ENCODE measurements around the gene ARHGEF12. TPM values are rescaled to one million over a fixed set of nuclear protein-coding genes. Genes with fewer than 3 reads are reported as not detected.

The ARHGEF12 gene
- total RNA-seq, 2 donors from 2014 or later, result 113 to 132 TPM

DNA sequence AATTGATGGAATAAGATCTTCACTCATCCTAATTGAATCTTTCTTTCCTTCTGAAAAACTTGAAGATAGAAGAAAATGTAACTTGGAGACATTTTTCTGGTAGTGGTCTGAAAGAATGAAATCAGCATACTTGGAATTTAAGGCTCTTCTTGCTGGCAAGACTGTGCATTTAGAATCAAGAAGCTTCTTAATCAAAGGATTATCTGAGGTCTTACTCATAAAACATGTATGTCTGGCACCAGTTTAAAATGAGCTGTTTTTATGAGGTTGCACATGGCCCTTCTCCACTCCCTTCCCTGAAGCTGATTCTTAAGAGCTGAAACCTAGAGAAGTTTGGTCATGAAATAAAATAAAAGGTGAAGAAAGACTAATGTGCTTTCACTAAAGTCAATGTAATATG lies 77.3 kb downstream of the ARHGEF12 start:
- ATAC-seq (ENCODE audit: insufficient number of reproducible peaks, low FRiP score, low read depth), result no peak
- Histone ChIP-seq H3K4me3 (no peak overlapping the region), H3K27ac (no peak overlapping the region), H3K36me3 (no peaks in the 10 kb centered on the region), H3K27me3 (replicated peaks; ENCODE audit: insufficient read depth) (no peaks in the 10 kb centered on the region), H3K4me1 (ENCODE audit: control insufficient read depth in 1 of 2, low read depth in 2 of 2) (peaks cover 7 to 8% of the 10 kb centered on the region in 2 donors), H3K9me3 (no peaks in the 10 kb centered on the region)
- TF ChIP-seq, protein P1, sequence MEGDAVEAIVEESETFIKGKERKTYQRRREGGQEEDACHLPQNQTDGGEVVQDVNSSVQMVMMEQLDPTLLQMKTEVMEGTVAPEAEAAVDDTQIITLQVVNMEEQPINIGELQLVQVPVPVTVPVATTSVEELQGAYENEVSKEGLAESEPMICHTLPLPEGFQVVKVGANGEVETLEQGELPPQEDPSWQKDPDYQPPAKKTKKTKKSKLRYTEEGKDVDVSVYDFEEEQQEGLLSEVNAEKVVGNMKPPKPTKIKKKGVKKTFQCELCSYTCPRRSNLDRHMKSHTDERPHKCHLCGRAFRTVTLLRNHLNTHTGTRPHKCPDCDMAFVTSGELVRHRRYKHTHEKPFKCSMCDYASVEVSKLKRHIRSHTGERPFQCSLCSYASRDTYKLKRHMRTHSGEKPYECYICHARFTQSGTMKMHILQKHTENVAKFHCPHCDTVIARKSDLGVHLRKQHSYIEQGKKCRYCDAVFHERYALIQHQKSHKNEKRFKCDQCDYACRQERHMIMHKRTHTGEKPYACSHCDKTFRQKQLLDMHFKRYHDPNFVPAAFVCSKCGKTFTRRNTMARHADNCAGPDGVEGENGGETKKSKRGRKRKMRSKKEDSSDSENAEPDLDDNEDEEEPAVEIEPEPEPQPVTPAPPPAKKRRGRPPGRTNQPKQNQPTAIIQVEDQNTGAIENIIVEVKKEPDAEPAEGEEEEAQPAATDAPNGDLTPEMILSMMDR (IDR thresholded peaks at IDR 0.05), result no peak
- DNase-seq (ENCODE audit: low spot score), result no peak

DNA sequence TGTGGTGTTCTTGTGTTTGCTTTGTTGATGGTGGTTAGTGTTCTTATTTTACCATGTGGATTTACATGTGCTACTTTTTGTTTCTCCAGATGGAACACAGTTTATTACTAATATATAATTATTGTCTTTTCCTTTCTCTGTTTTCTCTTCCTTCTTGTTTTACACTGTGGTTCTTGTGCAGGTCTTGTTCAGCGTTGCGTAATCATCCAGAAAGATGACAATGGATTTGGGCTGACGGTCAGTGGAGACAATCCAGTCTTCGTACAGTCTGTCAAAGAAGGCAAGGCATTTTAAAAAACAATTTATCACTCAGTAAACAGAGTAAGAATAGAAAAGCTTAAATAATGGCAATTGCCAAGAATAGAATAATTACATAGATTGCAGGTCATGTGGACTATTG lies 84.4 kb downstream of the ARHGEF12 start:
- TF ChIP-seq, protein P1 (IDR thresholded peaks at IDR 0.05), result no peak
- no peaks in the 10 kb centered on the region for H3K36me3 ChIP-seq
- no peaks in the 10 kb centered on the region for H3K27me3 ChIP-seq (replicated peaks; ENCODE audit: insufficient read depth)
- no peaks in the 10 kb centered on the region for H3K4me1 ChIP-seq (ENCODE audit: control insufficient read depth in 1 of 2, low read depth in 2 of 2)
- DNase-seq (ENCODE audit: low spot score) (no peak), ATAC-seq (ENCODE audit: insufficient number of reproducible peaks, low FRiP score, low read depth) (no peak)
- no peak overlapping the region for H3K27ac ChIP-seq
- no peaks in the 10 kb centered on the region for H3K9me3 ChIP-seq
- no peak overlapping the region for H3K4me3 ChIP-seq

DNA sequence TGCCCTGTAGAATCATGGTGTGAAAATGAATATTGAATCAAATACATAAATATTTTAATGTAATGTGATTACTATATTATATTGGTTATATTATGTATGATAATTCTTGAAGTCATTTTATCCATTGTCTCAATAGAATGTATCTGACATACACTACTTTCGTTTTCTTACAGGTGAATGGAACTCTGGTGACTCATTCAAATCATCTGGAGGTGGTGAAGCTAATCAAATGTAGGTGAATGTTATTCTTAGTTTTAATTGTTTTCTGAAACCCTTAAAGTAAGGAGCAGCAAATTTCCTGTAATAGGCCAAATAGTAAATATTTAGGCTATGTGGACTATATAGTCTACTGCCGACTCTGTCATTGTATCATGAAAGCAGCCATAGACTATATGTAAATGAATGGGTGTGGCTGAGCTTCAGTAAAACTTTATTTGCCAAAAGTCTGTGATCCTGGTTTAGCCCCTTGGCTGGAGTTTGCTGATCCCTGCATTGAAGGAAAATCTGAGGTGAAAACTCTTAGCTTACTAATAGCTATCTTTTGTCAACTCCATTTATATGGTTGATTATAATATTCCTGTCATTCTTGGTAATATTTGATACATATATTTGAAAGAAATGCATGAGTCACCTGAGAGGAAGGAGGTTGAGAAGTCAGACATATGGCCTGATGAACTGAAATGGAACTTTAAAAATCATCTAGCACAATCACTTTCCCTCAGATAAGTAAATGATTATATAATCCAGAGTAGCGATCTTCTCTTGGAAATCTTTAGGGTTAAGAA lies 88.2 kb downstream of the ARHGEF12 start:
- DNase-seq (ENCODE audit: low spot score), result no peak
- H3K4me1 ChIP-seq (ENCODE audit: control insufficient read depth in 1 of 2, low read depth in 2 of 2), result no peaks in the 10 kb centered on the region
- no peak for ATAC-seq (ENCODE audit: insufficient number of reproducible peaks, low FRiP score, low read depth)
- H3K27ac ChIP-seq, result no peak overlapping the region
- TF ChIP-seq, protein P1 (IDR thresholded peaks at IDR 0.05), result no peak
- H3K27me3 ChIP-seq (replicated peaks; ENCODE audit: insufficient read depth), result no peaks in the 10 kb centered on the region
- no peak overlapping the region for H3K4me3 ChIP-seq
- H3K9me3 ChIP-seq, result no peaks in the 10 kb centered on the region
- H3K36me3 ChIP-seq, result no peaks in the 10 kb centered on the region

DNA sequence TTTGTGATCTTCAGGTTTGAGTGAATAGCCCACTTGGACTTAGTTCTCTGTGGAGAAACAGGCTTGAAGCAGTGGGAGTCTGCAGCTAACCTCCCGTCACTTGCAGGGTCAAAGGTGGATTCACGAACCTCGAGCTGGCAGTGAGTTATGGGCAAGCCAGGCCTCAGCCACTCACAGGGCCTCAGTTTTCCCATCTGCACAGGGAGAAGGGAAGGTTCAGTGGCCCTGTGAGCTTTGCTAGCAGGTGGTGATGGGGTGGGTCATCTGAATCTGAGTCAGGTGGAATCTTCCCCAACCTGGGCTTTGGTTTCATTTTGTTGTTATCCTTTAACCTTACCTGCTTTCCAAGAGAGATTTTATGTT lies 88.7 kb downstream of the ARHGEF12 start:
- TF ChIP-seq, protein P1 (IDR thresholded peaks at IDR 0.05), result no peak
- H3K36me3 ChIP-seq, result no peaks in the 10 kb centered on the region

DNA sequence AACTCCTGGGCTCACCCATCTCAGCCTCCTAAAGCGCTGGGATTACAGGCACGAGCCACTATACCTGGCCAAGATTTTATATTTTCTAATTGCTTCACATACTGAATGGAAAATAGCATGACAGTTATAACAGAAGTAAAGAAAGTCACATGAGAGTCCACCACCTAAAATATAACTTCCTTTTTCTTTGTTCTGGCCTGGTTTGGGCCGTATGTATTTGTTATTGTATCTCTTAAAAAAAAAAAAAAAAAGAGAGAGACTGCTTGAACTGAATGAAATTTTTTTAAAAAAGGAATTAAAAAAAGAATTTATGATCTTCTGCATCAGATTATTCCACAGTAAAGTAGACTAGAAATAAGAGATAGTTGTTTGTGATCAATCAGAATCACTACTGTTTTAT lies 89.3 kb downstream of the ARHGEF12 start:
- TF ChIP-seq, protein P1 (IDR thresholded peaks at IDR 0.05), result no peak
- DNase-seq (ENCODE audit: low spot score), result no peak
- Histone ChIP-seq H3K9me3 (no peaks in the 10 kb centered on the region), H3K27me3 (replicated peaks; ENCODE audit: insufficient read depth) (no peaks in the 10 kb centered on the region), H3K27ac (no peak overlapping the region), H3K4me1 (ENCODE audit: control insufficient read depth in 1 of 2, low read depth in 2 of 2) (no peaks in the 10 kb centered on the region), H3K4me3 (no peak overlapping the region), H3K36me3 (no peaks in the 10 kb centered on the region)
- ATAC-seq (ENCODE audit: insufficient number of reproducible peaks, low FRiP score, low read depth), result no peak

More for the DNA sequence above, 88.7 kb downstream of the ARHGEF12 start:
- Histone ChIP-seq H3K27me3 (replicated peaks; ENCODE audit: insufficient read depth) (no peaks in the 10 kb centered on the region), H3K27ac (no peak overlapping the region), H3K9me3 (no peaks in the 10 kb centered on the region), H3K4me1 (ENCODE audit: control insufficient read depth in 1 of 2, low read depth in 2 of 2) (no peaks in the 10 kb centered on the region), H3K4me3 (no peak overlapping the region)
- ATAC-seq (ENCODE audit: insufficient number of reproducible peaks, low FRiP score, low read depth) (no peak), DNase-seq (ENCODE audit: low spot score) (no peak)
